NCI-H460 (cell line): ENCODE measurements around the gene GRK5. TPM values are rescaled to one million over a fixed set of nuclear protein-coding genes. Genes with fewer than 3 reads are reported as not detected.
"Not testable (repeated sequence)": the region's sequence is repeated elsewhere in the genome, so short reads cannot be mapped to it uniquely, and the experiment has no call there.

Experiments used
- DNase-seq: peaks from one replicate; pipeline ENCODE4 v3.0.0-alpha.2; 2016; ENCODE audit warnings: low read depth; ENCODE audit errors: extremely low read depth
- polyA plus RNA-seq: library from polyadenylated mRNA; depleted of rRNA; stranded (reverse); fragments of >200 nt; gene quantifications from 2 replicates; pipeline ENCODE4 v1.2.3, GENCODE V29; 2014; cell fraction: nucleus; rRNA removed
- total RNA-seq: library from RNA; depleted of rRNA; stranded (reverse); fragments of >200 nt; shearing (Covaris generic); gene quantifications from 2 replicates; pipeline ENCODE4 v1.2.3, GENCODE V29; 2014; rRNA removed

The GRK5 gene
- 0.40 and 0.79 TPM in 2 replicates for total RNA-seq
- 0.21 and 0.84 TPM in 2 replicates for polyA plus RNA-seq

GRCh38 chr10:119207366-119207666 lies at the start of gene GRK5:
TSS of gene GRK5 (plus strand) at chr10:119207571. CDS start at chr10:119207918, 347 bp downstream.
- DNase-seq: peak; percentile 91

DNA sequence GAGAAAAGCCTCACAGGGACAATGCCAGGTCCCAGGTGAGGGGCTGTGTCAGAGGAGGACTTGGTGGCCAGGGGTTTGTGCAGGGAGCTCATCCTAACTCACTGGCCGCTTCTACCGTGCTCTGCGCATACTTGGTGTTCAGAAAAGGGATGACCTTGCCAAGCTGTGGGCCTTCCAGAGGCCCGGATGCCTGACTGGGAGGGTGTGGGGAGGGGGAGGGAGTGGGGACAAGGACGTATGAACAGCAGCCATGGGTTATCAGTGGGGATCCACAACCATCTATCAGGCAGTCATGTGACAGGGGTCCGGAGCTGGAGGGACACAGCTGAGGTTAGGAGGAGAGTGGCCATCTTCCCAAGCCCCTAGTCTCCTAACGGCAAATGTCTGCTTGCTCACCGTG lies 48.0 kb upstream of the GRK5 start:
- no peak for DNase-seq

DNA sequence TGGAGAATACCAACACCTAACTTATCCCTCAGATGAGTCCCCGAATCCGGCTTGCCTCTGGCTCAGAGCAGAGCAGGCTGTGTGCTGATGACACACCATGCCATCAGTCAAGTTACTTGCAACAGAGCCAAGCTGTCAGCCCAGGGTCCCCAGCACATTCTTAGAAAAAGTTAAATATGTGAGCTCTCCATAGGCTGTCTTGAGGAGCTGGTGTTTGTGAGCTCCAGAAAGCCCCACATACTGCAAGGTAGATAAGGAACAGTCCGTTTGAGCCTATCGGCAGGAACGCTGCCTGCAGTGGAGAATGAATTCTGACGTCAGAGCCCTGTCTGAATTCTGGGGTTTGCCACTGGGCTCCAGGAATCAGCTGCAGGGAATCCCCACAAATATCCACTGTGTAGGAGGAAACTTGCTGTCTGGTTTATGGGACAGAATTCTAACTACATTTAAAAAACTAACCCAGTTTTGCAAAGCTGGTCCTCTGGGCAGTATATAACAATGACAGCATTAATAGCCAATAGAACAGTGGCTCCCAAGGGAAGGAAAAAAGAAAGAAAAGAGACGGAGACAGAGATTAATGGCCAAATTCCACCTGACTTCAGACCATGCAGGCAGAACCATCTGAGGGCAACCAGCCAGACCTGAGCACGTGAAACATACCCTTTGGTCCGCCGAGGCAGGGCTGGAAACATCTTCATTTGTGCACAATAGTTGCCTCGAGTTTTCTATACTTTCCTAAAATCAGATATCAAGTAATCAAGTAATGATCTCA lies 45.5 kb upstream of the GRK5 start:
- DNase-seq: no peak

- no peak for DNase-seq
Observed at GRCh38 chr10:119162452-119163092, 44.8 kb upstream of the GRK5 start.

DNA sequence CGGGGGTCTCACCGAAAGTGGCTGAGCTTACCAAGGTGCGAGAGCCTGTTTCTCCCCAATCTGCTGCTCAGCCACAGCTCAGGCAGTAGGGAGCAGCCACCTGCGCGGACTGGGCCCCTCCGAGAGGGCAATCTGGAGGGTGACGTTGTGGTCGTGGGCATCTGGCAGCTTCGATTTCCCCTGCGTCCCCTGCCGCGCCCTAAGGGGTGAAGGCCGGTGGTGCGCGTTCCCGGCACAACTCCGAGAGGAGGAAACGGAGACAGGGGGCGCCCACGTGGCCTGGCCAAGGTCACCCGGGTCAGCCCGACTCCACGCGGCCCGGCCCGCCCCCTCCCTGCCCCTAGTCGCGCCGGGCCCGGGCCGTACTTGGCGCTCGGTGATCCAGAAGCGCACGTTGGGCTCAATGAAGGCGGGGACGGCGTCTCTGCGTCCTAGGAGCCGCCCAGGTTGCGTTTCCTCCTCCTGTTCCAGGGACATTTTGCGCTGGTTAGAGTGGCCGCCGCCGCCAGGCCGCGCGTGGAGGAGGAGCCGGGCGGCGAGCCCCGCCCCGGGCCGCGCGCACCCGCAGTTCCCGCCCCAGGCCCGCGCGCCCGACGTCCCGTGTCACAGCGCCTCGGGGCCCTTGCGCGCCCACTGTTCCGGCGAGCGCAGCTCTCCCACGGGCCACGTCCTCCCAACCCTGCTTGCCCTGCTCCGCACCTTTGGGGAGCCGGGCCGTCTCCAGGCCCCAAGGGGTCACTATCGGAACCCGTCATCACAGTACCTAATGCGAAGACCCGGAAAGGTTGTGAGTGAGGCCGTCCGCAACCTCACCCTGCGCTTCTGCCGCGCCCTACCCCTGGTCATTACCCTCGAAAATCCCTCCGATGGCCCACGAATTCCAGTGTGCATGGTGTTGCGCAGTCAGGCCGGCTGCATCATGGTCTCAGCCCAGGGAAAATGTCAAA lies 41.9 kb upstream of the GRK5 start, which contains the start of gene SFXN4:
Gene SFXN4, minus strand, starts transcription at position 544 of the 947 bp plus-strand sequence. Its CDS starts 67 bp downstream, at position 477.
- DNase-seq: peak; percentile 57

- DNase-seq: no peak
Observed at GRCh38 chr10:119166118-119166500, 41.3 kb upstream of the GRK5 start.

GRCh38 chr10:119166564-119166963 lies 40.8 kb upstream of the GRK5 start:
- DNase-seq: no peak

DNA sequence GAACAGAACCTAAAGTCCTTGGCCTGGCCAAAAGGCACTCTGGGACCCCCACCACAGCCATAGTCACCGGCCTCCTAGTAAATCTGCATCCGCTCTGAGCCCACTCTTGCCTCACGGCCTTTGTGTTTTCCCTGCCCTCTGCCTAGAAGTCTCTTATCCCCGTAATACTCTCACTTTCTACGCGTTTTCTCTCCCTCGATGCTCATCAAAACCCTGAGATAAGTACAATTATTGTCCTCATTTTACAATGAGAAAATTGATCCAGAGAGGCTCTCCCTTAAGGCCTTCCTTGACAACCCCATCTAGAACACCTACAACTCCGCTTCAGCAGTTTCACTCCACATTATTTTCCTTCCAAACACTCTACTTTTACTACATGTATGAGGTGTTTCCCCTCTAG lies 40.3 kb upstream of the GRK5 start:
- no peak for DNase-seq

GRCh38 chr10:119174109-119174508 lies 33.3 kb upstream of the GRK5 start:
- no peak for DNase-seq

DNA sequence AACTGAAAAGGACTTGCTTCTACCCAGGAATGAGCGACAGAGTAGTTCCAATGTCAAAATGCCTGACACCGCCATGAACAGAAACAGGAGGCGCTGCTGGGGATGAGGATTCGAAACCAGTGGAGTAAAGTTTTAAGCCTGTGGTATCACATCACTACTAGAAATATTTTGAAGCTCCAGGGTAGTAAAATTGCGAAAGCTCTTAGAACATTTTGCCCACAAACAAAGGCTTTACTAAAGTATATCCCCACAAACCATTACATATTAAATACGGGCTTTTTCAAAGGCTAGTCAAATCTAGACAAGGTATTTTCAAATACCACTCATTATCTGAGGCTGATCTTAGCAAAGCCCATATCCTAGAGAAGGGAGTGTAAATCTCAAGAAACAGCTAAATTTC lies 31.2 kb upstream of the GRK5 start:
- no peak for DNase-seq

DNA sequence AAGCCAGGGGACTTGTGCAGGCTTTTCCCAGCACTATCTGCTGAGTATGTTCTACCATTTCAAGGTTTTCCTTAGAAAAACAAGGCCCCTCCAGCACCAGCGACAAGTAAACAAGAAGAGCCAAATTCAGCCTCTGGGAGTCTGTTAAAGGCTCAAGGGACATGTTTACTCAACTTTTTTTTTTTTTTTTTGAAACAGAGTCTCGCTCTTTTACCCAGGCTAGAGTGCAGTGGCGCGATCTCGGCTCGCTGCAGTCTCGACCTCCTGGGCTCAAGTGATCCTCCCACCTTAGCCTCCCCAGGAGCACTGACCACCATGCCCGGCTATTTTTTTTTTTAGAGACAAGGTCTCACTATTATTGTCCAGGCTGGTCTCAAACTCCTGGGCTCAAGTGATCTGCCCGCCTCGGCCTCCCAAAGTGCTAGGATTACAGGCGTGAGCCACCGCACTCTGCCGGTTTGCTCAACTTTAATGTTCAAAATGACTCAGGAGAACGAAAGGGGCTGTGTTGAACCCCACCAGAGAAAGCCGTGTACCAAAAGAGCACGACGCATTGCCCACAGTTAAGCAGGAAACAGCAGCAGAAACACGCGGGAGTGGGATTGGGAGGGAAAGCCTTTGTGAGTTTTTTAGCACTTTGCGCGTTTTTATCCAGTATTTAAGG lies 29.5 kb upstream of the GRK5 start:
- no peak for DNase-seq

GRCh38 chr10:119178372-119179119 lies 28.8 kb upstream of the GRK5 start, which contains the start of gene PRDX3:
TSS of gene PRDX3 (minus strand) at chr10:119178812. CDS start at chr10:119178790, 22 bp downstream.
- peak; percentile 85 for DNase-seq

- DNase-seq: not testable (repeated sequence)
Observed at GRCh38 chr10:119180850-119181400, 26.4 kb upstream of the GRK5 start.

DNA sequence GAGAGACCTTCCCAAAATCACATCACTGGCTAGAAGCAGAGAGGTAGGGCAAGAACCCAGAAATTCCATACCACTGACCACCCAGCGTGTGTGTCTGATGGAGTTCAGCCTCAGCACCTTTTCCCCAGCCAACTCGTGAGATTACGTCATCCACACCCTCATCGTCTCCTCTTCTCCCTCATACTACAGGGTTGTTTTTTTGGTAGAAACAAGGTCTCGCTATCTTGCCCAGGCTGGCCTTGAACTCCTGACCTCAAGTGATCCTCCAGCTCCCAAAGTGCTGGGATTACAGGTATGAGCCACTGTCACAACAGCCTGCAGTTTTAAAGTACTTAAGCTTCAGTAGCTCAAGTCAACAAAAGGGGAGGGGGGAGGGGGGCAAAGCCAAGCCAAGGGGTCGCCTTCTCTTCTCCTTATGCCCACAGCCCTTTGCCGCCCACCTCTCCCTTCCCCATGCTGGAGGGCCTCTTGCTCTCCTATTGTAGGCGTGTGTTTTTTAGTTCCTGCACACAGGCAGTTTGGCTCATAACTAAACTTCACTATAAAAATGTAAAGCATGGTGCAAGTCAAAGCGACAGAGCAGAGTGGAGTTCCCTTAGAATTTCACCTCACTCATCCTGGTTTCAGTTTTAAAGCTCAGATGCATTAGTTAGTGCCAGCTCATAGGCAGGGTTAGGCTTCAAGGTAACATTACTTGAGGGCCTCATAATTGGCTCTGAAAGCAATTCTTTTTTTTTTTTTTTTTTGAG lies 23.5 kb upstream of the GRK5 start:
- no peak for DNase-seq

GRCh38 chr10:119189811-119190282 lies 17.5 kb upstream of the GRK5 start:
- no peak for DNase-seq

- DNase-seq: no peak
Observed at GRCh38 chr10:119190353-119190752, 17.0 kb upstream of the GRK5 start.

DNA sequence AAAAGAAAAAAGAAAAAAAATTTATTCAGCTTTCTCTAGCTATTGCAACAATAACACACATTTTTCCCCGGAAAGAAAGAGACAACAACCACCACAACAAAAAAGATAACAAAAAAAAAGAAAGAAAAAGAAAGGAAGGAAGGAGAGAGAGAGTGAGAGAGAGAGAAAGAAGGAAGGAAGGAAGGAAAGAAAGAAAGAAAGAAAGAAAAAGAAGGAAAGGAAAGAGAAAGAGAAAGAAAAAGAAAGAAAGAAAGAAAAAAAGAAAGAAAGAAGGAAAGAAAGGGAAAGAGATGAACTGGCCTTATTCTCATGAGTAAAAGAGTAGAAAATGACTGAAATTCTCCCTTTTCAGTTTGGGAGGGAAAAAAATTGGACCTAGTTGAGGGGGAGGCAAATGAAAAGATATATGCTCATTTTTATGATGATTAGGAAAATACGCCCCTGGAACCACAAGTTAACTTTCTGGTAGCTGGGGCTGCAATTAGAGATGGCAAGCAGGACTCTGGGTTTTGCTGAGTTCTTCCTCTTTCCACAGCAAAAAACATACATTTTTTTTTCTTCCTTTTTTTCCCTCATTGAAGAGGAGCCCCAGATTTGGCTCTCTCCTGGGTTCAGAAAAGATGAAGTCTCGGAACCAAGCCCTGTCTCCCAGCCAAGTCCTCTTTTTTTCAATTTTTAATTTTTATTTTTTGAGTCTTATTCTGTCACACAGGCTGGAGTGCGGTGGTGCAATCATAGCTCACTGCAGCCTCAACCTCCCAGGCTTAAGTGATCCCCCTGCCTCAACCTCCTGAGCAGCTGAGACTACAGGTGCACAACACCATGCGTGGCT lies 16.2 kb upstream of the GRK5 start:
- DNase-seq: no peak

DNA sequence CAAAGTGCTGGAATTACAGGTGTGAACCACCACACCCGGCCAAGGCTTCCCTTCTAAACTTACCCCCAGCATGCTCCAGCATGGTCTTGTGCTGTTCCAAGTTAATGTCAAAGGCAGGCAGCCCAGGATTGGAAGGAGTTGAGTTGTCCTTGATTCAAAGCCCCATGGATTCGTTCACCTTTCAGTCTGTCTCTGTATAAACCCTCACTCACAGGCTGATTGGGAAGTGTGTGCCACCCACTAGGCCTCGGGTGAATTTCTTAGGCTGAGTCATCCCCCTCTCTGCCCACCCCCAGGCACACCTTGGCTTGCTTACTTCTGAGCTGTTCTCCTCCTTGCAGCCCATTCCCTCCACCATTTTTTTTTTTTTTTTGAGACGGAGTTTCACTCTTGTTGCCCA lies 15.5 kb upstream of the GRK5 start:
- DNase-seq: no peak
